Measurements from ENCODE around the gene TEX19. TPM values are rescaled to one million over a fixed set of nuclear protein-coding genes. Genes with fewer than 3 reads are reported as not detected.
"Not testable (repeated sequence)": the region's sequence is repeated elsewhere in the genome, so short reads cannot be mapped to it uniquely, and the experiment has no call there.

The TEX19 gene
- total RNA-seq, 1 experiment from 2014 or later = 0.57 TPM

- no peak for DNase-seq (ENCODE audit: extremely low read depth, low read depth)
These were observed 25.5 kb upstream of the TEX19 start, which contains the start of gene SECTM1 for GRCh38 chr17:82333279-82334171. SECTM1 (minus strand) TSS chr17:82333766; CDS start chr17:82327240, 6,526 bp downstream.

GRCh38 chr17:82334204-82334621 lies 24.8 kb upstream of the TEX19 start:
- DNase-seq (ENCODE audit: extremely low read depth, low read depth) = no peak

- DNase-seq (ENCODE audit: extremely low read depth, low read depth) = no peak
These were observed 24.2 kb upstream of the TEX19 start for GRCh38 chr17:82334622-82335394.

GRCh38 chr17:82338858-82339633 lies 20.0 kb upstream of the TEX19 start:
- peak; percentile 52 for DNase-seq (ENCODE audit: extremely low read depth, low read depth)

GRCh38 chr17:82339634-82340580 lies 19.1 kb upstream of the TEX19 start:
- no peak for DNase-seq (ENCODE audit: extremely low read depth, low read depth)

- no peak for DNase-seq (ENCODE audit: extremely low read depth, low read depth)
These were observed 16.5 kb upstream of the TEX19 start for GRCh38 chr17:82342361-82343079.

GRCh38 chr17:82343560-82343959 lies 15.5 kb upstream of the TEX19 start:
- no peak for DNase-seq (ENCODE audit: extremely low read depth, low read depth)

GRCh38 chr17:82344175-82344907 lies 14.7 kb upstream of the TEX19 start:
- no peak for DNase-seq (ENCODE audit: extremely low read depth, low read depth)

GRCh38 chr17:82345151-82345976 lies 13.7 kb upstream of the TEX19 start:
- no peak for DNase-seq (ENCODE audit: extremely low read depth, low read depth)

GRCh38 chr17:82346342-82347300 lies 12.4 kb upstream of the TEX19 start:
- no peak for DNase-seq (ENCODE audit: extremely low read depth, low read depth)

GRCh38 chr17:82347994-82348393 lies 11.1 kb upstream of the TEX19 start:
- DNase-seq (ENCODE audit: extremely low read depth, low read depth) = not testable (repeated sequence)

- no peak for DNase-seq (ENCODE audit: extremely low read depth, low read depth)
These were observed 10.6 kb upstream of the TEX19 start for GRCh38 chr17:82348434-82348833.

GRCh38 chr17:82348866-82349265 lies 10.2 kb upstream of the TEX19 start:
- DNase-seq (ENCODE audit: extremely low read depth, low read depth) = no peak

- DNase-seq (ENCODE audit: extremely low read depth, low read depth) = no peak
These were observed 9.8 kb upstream of the TEX19 start for GRCh38 chr17:82349287-82349701.

GRCh38 chr17:82350182-82351030 lies 8.6 kb upstream of the TEX19 start:
- no peak for DNase-seq (ENCODE audit: extremely low read depth, low read depth)

Measured in NCI-H460 (cell line).